ENCODE results near the gene KCNQ5. TPM values are rescaled to one million over a fixed set of nuclear protein-coding genes. Genes with fewer than 3 reads are reported as not detected.

Gene KCNQ5
- total RNA-seq, 4 donors from 2014 or later: 0.21 to 1.1 (median 0.59) TPM; not detected in 1

DNA sequence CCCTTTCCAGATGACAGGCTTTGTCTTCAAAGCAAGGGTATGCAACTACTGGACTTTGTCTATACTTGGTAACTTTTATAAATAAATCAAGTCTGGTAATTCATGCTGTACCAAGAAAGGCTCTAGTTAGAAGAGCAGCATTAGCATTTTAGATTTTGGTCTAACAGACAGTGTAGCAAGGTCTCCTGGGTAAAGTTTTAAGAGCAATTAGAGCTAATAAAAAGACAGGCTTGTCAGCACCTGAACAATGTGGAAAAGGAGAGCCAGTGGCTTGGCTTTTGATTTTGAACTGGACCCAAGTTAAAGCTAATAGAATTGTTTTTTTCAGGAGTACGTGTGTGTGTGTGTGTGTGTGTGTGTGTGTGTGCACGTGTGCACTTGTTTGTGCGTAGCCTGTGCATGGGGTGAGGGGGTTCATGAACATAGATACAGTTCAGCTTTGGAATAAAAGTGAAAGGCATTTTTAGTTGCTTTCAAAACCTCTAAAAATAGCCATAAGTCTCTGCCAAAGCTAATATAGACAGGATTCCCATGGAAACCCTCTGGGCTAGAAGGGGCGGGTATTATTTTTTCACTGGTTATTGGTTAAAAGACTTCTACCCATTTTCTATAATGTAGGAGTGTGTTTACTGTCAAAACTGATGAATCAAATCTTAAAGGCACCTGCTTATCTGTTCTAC, 138.4 kb downstream of the KCNQ5 start:
- TF ChIP-seq CTCF (IDR thresholded peaks at IDR 0.05) (no peak), EP300 (IDR thresholded peaks at IDR 0.05) (no peak), POLR2A (IDR thresholded peaks at IDR 0.05) (no peak)
- Histone ChIP-seq H3K9me3 (no peaks in the 10 kb centered on the region), H3K4me3 (no peak overlapping the region), H3K4me1 (peaks cover 0 to 16% (median 0%) of the 10 kb centered on the region in 4 donors), H3K36me3 (no peaks in the 10 kb centered on the region), H3K27me3 (no peaks in the 10 kb centered on the region), H3K27ac (no peak overlapping the region)
- no peak for DNase-seq (ENCODE audit: low spot score in 2 of 2)
- 26 to 29% methylated on average over 4 of the region's 4 CpGs for WGBS, 2 donors

- H3K4me3 ChIP-seq: no peak overlapping the region
- H3K9me3 ChIP-seq: no peaks in the 10 kb centered on the region
- no peak for TF ChIP-seq EP300 (IDR thresholded peaks at IDR 0.05)
- TF ChIP-seq CTCF (IDR thresholded peaks at IDR 0.05): no peak
- no peak for TF ChIP-seq POLR2A (IDR thresholded peaks at IDR 0.05)
- no peaks in the 10 kb centered on the region for H3K27me3 ChIP-seq
- no peak for DNase-seq (ENCODE audit: low spot score in 2 of 2)
- no peak overlapping the region for H3K27ac ChIP-seq
- H3K36me3 ChIP-seq: no peaks in the 10 kb centered on the region
- H3K4me1 ChIP-seq: peaks cover 0 to 16% (median 0%) of the 10 kb centered on the region in 4 donors
- 84 to 93% methylated on average over 5 of the region's 5 CpGs for WGBS, 2 donors
Observed at GRCh38 chr6:72761761-72762160, 139.9 kb downstream of the KCNQ5 start.

- Histone ChIP-seq H3K36me3 (no peaks in the 10 kb centered on the region), H3K27me3 (no peaks in the 10 kb centered on the region), H3K4me3 (no peak overlapping the region), H3K4me1 (no peaks in the 10 kb centered on the region), H3K27ac (no peak overlapping the region), H3K9me3 (no peaks in the 10 kb centered on the region)
- 86 to 90% methylated on average over 1 of the region's 1 CpG for WGBS, 2 donors
- no peak for TF ChIP-seq POLR2A (IDR thresholded peaks at IDR 0.05)
- no peak for TF ChIP-seq CTCF (IDR thresholded peaks at IDR 0.05)
- no peak for TF ChIP-seq EP300 (IDR thresholded peaks at IDR 0.05)
- no peak for DNase-seq (ENCODE audit: low spot score in 2 of 2)
Observed at GRCh38 chr6:72769459-72770125, 147.7 kb downstream of the KCNQ5 start.

DNA sequence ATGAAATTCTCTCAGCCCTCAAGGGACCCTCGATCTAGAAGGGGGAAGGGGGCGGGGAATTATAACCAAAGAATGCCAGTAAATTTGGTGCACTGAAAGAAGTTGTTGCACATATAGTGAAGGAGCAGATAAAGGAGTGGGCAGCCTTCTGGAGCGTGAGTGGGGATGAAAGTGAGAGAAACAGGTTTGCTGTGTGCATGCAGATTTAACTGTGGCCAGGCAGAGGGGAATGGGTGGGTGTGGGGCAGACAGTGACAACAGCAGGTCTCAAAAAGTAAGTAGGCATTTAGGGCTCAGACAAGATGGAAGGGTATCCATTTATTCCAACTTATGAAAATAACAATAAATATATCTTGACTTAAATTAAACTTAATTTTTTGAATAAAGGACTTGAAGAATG, 149.1 kb downstream of the KCNQ5 start:
- Histone ChIP-seq H3K9me3 (no peaks in the 10 kb centered on the region), H3K4me3 (no peak overlapping the region), H3K36me3 (no peaks in the 10 kb centered on the region), H3K27ac (no peak overlapping the region), H3K27me3 (no peaks in the 10 kb centered on the region), H3K4me1 (no peaks in the 10 kb centered on the region)
- WGBS, 2 donors: 70 to 77% methylated on average over 3 of the region's 3 CpGs
- no peak for DNase-seq (ENCODE audit: low spot score in 2 of 2)
- TF ChIP-seq EP300 (IDR thresholded peaks at IDR 0.05) (no peak), CTCF (IDR thresholded peaks at IDR 0.05) (no peak), POLR2A (IDR thresholded peaks at IDR 0.05) (no peak)

GRCh38 chr6:72776456-72776855, 154.6 kb downstream of the KCNQ5 start:
- Histone ChIP-seq H3K36me3 (no peaks in the 10 kb centered on the region), H3K9me3 (no peaks in the 10 kb centered on the region), H3K4me1 (no peaks in the 10 kb centered on the region), H3K4me3 (no peak overlapping the region), H3K27me3 (no peaks in the 10 kb centered on the region), H3K27ac (no peak overlapping the region)
- no peak for DNase-seq (ENCODE audit: low spot score in 2 of 2)
- TF ChIP-seq CTCF (IDR thresholded peaks at IDR 0.05) (no peak), POLR2A (IDR thresholded peaks at IDR 0.05) (no peak), EP300 (IDR thresholded peaks at IDR 0.05) (no peak)
- WGBS, 2 donors: 94 to 100% methylated on average over 1 of the region's 1 CpG
